ENCODE results near the gene XRCC5.

- TF ChIP-seq CTCF (IDR thresholded peaks at IDR 0.05) (no peak), EZH2 (IDR thresholded peaks at IDR 0.05; ENCODE audit: borderline replicate concordance, insufficient read depth, low read depth, low read length, poor library complexity, severe bottlenecking) (no peak)
Measured at GRCh38 chr2:216156822-216157221, 47.7 kb downstream of the XRCC5 start.
